HG02759 (cell line): ENCODE results near the gene NUPR1.
"Not testable (repeated sequence)": the region's sequence is repeated elsewhere in the genome, so short reads cannot be mapped to it uniquely, and the experiment has no call there.

ENCODE experiments used
- ATAC-seq: cut with Tn5 transposase; IDR thresholded peaks from one replicate; pipeline ENCODE4 v1.9.1; 2021; ENCODE audit warnings: mild to moderate bottlenecking, moderate library complexity; ENCODE audit not compliant: unreplicated experiment

The NUPR1 gene

DNA sequence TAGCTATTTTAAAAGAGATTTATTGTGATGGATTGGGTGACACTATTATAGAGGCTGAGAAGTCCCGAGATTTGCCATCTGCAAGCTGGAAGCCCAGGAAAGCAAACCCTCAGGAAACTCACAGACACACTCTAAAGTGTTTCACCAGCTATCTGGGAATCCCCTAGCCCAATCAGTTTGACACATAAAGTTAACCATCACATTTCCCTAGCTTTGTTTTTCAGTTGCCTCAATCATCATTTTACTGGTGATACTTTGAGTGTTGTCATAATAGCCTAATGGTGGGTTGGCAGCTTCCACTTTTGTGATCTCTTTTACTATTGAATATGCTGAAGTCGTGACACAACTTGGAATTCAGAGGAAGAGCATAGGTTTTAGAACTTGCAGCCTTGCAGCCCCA is 16.8 kb upstream of the NUPR1 start:
- ATAC-seq = no peak

GRCh38 chr16:28554634-28555423 is 16.1 kb upstream of the NUPR1 start:
- ATAC-seq = no peak

DNA sequence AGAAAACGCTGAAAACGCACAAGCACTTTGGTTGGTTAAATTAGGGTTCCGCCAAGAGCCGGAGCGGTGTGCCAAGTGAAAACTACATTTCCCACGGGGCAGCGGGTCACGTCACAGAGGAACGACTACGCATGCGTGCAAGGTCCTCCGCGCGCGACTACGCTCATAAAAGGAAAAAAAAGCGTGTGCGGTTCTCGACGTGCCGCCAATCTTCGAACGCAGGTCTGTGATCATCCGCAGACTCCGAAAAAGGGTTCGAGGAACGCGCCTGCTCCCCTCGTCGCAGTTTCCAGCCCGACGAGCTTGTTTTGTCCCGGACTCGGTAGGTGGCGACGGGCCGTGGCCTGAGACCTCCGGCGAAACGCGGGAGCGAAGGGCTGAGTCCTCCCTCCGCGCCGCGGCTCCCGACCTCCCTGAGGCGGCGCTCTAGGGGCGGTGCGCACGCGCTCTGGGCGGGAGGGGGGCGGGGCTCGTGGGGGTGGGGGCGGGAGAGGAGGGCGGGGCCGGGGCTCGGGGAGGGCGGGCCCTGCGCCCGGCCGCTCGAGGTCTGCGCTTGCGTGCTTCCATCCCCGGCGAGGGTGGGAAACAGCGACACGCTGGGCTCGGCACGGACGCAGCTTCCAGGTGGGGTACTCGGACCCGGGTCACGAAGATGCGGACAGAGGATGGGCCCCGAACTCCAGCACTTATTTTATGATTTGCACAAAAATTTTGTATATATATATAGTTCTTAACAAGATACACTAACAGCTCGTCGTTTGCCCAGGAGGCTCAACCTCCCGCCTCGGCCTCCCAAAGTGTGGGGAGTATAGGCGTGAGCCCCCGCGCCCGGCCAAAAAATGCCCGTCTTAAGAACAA is 15.2 kb upstream of the NUPR1 start, which contains the start of gene SGF29:
SGF29 (plus strand) TSS at position 145 of the 858 bp plus-strand sequence. CDS start 27,150 bp downstream, outside the sequence.
- peak; percentile 82 for ATAC-seq

- no peak for ATAC-seq
Measured at GRCh38 chr16:28549301-28549899, 10.6 kb upstream of the NUPR1 start.

- no peak for ATAC-seq
Measured at GRCh38 chr16:28548306-28548802, 9.6 kb upstream of the NUPR1 start.

DNA sequence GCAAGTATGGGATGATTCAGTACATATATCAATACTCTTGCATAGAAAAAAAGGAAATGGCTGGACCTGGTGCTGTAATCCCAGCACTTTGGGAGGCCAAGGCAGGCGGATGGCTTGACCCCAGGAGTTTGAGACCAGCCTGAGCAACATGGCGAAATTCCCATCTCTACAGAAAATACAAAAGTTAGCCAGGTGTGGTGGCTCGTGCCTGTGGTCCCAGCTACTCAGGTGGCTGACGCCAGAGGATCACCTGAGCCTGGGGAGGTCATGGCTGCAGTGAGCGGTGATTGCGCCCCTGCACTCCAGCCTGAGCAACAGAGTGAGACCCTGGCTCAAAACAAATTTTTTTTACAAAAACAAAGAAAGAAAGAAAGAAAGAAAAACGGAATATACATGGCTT is 7.9 kb upstream of the NUPR1 start:
- no peak for ATAC-seq

DNA sequence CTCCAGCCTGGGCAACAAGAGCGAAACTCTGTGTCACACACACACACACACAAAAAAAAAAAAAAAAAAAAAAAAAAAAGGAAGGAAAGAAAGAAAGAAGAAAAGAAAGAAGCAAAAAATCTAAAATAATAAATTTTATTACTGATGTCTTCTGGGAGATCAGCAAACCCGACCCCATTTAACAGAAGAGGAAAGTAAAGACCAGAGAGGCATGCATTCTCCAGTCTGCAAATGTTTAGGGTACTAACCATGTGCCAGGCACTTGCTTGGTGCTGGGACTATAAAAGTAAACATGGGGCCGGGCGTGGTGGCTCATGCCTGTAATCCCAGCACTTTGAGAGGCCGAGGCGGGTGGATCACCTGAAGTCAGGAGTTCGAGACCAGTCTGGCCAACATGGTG is 7.2 kb upstream of the NUPR1 start:
- not testable (repeated sequence) for ATAC-seq

- ATAC-seq = no peak
Measured at GRCh38 chr16:28544998-28545397, 6.2 kb upstream of the NUPR1 start.

- ATAC-seq = no peak
Measured at GRCh38 chr16:28543072-28543471, 4.3 kb upstream of the NUPR1 start.

GRCh38 chr16:28542646-28543045 is 3.9 kb upstream of the NUPR1 start:
- no peak for ATAC-seq

- no peak for ATAC-seq
Measured at GRCh38 chr16:28540346-28540745, 1.6 kb upstream of the NUPR1 start.

DNA sequence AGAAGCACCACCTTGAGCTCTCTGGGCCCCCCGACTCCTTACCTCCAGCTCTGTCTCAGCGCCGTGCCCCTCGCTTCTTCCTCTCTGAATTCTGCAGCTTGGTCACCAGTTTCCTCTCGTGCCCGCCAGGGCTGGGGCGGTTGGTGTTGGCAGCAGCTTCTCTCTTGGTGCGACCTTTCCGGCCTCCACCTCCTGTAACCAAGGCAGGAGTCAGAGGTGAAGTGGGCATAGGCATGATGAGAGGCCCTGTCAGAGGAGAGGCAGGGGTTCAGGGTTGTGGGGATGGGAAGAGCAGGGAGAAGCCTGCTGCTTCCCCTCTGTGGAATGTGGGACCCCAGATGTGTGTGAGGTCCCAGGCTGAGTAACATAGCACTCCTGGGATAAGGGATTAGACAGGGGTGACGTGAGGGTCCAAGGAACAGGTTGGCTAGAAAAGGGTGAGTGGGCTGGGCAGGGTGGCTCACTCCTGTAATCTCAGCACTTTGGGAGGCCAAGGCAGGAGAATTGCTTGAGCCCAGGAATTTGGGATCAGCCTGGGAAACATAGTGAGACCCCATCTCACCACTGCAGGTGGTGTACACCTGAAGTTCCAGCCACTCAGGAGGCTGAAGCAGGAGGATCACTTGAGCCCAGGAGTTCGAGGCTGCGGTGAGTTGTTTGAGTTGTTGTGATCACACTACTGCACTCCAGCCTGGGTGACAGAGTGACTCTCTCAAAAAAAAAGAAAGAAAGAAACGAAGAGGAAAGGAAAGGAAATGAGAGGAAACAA is 626 bp downstream of the NUPR1 start:
- no peak for ATAC-seq

GRCh38 chr16:28537076-28537475 is 1.7 kb downstream of the NUPR1 start:
- ATAC-seq = no peak

DNA sequence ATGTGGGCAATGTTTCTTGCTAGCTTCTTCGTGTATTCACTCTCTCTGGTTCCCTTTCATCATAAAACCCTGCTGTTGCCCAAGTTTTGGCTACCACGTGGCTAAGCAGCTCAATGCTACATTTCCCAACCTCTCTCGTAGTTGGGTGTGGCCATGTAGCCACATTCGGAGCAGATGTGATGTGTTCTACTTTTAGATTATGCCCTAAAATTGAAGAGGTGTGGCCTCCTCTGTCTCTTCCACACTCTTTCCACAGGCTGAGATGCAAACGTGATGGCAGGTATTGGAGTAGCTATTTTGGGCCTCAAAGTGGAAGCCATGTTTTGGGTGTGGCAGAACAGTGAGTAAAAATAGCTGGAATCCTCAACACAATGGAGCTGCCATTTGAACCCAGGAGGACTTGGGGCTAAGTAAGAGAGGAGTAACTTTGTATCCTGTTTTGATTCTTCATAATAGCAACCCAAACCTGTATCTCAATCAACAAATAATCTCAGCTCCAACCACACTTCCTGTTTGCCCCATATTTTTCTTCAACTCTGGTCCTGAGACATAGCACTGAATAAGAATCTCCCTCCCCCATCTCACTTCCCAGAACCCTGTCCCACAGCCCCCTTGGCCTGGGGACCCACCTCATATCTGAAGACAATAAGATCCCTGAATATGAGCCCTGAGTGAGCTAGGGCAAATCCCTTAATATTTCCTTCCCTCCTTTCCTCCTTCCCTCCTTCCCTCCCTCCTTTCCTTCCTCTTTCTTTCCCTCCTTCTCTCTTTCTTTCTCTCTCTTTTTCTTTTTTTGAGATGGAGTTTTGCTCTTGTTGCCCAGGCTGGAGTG is 4.0 kb downstream of the NUPR1 start:
- ATAC-seq = no peak

- ATAC-seq = no peak
Measured at GRCh38 chr16:28532940-28533647, 5.7 kb downstream of the NUPR1 start.

GRCh38 chr16:28531777-28532744 is 6.7 kb downstream of the NUPR1 start:
- no peak for ATAC-seq

GRCh38 chr16:28529124-28529523 is 9.7 kb downstream of the NUPR1 start:
- ATAC-seq = no peak

DNA sequence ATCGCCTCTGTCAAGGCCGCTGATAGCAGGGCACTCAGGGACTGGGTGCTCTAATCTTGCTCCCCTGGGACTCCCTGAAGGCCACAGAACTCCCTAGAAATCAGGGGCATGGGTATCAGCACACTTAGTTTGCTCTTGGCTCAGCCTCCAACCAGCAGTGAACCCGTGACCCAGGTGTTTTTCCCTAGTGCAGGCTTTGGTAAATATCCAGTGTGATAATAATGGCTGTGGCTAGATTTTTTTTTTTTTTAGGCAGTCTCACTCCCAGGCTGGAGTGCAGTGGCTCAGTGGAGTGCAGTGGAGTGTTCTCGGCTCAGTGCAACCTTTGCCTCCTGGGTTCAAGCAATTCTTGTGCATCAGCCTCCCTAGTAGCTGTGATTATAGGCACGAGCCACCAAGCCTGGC is 10.3 kb downstream of the NUPR1 start:
- ATAC-seq = no peak
